Hepatocyte (in vitro differentiated cells): Measurements from ENCODE around the gene DLG2.

ENCODE experiments used
- CTCF ChIP-seq: fragments of 200-600 bp; sonication (generic); IDR thresholded peaks from 2 replicates; pipeline ENCODE4 v1.5.1; 2016; ENCODE audit warnings: antibody characterized with exemption, mild to moderate bottlenecking; ENCODE audit not compliant: poor library complexity
- EZH2 ChIP-seq: fragments of 200-600 bp; sonication (generic); IDR thresholded peaks from 2 replicates; pipeline ENCODE4 v1.6.1; 2016; ENCODE audit warnings: antibody characterized with exemption, mild to moderate bottlenecking, borderline replicate concordance
- EZH2phosphoT487 ChIP-seq: fragments of 200-600 bp; sonication (generic); IDR thresholded peaks from one replicate; pipeline ENCODE4 v1.6.1; 2018; ENCODE audit warnings: antibody characterized with exemption, mild to moderate bottlenecking, low read depth, moderate library complexity; ENCODE audit not compliant: unreplicated experiment, severe bottlenecking

- no peak for TF ChIP-seq CTCF
- TF ChIP-seq EZH2 = no peak
- no peak for TF ChIP-seq EZH2phosphoT487
Observed at GRCh38 chr11:84289381-84289906, 1337.7 kb downstream of the DLG2 start.
